CD14-positive monocyte (primary cell): ENCODE results near the gene KCNH1. TPM values are rescaled to one million over a fixed set of nuclear protein-coding genes. Genes with fewer than 3 reads are reported as not detected.

Source experiments
- DNase-seq, 3 donors: peaks; one replicate each; pipeline ENCODE4 v3.0.0-alpha.2; 2011 to 2022
- H2AFZ ChIP-seq: 2 replicates; pipeline ENCODE4 v1.6.0; 2012; ENCODE audit warnings: mild to moderate bottlenecking, low read depth, low read length, inconsistent platforms; ENCODE audit not compliant: insufficient read depth, poor library complexity, severe bottlenecking
- H3K27ac ChIP-seq, 2 donors: 1 replicate in 1 of 2; 2 replicates in 1 of 2; pipeline ENCODE4 v1.5.1; 2012 to 2013; ENCODE audit warnings: low read length in 2 of 2, control low read depth in 1 of 2, inconsistent platforms in 1 of 2, low read depth in 1 of 2, mild to moderate bottlenecking in 1 of 2
- H3K27me3 ChIP-seq, 2 donors: one replicate each; pipeline versions ENCODE4 v1.6.0 to v1.6.1; 2011 to 2013; ENCODE audit warnings: low read length in 2 of 2; ENCODE audit not compliant: control insufficient read depth in 2 of 2, insufficient read depth in 2 of 2
- H3K36me3 ChIP-seq, 2 donors: replicated peaks in 1 of 2; 1 replicate in 1 of 2; 2 replicates in 1 of 2; pipeline versions ENCODE4 v1.5.1 to v1.6.1; 2012 to 2013; ENCODE audit warnings: low read length in 2 of 2, control low read depth in 1 of 2, inconsistent platforms in 1 of 2, mild to moderate bottlenecking in 1 of 2; ENCODE audit not compliant: insufficient read depth in 2 of 2, control insufficient read depth in 1 of 2
- H3K4me1 ChIP-seq, 2 donors: 1 replicate in 1 of 2; 2 replicates in 1 of 2; pipeline versions ENCODE4 v1.5.1 to v1.6.1; 2012 to 2013; ENCODE audit warnings: low read length in 2 of 2, control low read depth in 1 of 2, inconsistent platforms in 1 of 2, mild to moderate bottlenecking in 1 of 2, moderate library complexity in 1 of 2; ENCODE audit not compliant: insufficient read depth in 2 of 2, control insufficient read depth in 1 of 2
- H3K4me2 ChIP-seq: replicated peaks from 2 replicates; pipeline ENCODE3; 2012; ENCODE audit warnings: low read length, moderate library complexity, mild to moderate bottlenecking; ENCODE audit not compliant: poor library complexity, severe bottlenecking; ENCODE audit errors: extremely low read depth
- H3K4me3 ChIP-seq, 3 experiments: fragments of 200-600 bp in 1 of 3; sonication (generic) in 1 of 3; replicated peaks in 1 of 3; 1 replicate in 2 of 3; 2 replicates in 1 of 3; pipeline ENCODE4 v1.5.1; 2011 to 2013; ENCODE audit warnings: low read length in 3 of 3, mild to moderate bottlenecking in 3 of 3, control low read depth in 2 of 3, low read depth in 2 of 3, inconsistent platforms in 1 of 3, moderate library complexity in 1 of 3
- H3K79me2 ChIP-seq: 2 replicates; pipeline ENCODE4 v1.6.0; 2012; ENCODE audit warnings: mild to moderate bottlenecking, control low read depth, inconsistent platforms, low read length, moderate library complexity; ENCODE audit not compliant: insufficient read depth
- H3K9ac ChIP-seq: 2 replicates; pipeline ENCODE4 v1.6.0; 2017; ENCODE audit warnings: low read length, mild to moderate bottlenecking; ENCODE audit not compliant: insufficient read depth, poor library complexity, severe bottlenecking
- H3K9me3 ChIP-seq, 2 donors: replicated peaks in 1 of 2; 1 replicate in 1 of 2; 2 replicates in 1 of 2; pipeline versions ENCODE4 v1.5.1 to v1.6.1; 2012 to 2013; ENCODE audit warnings: low read length in 2 of 2, control low read depth in 1 of 2; ENCODE audit not compliant: control insufficient read depth in 1 of 2, insufficient read depth in 1 of 2
- H4K20me1 ChIP-seq: 2 replicates; pipeline ENCODE4 v1.6.0; 2012; ENCODE audit warnings: mild to moderate bottlenecking, low read length, control low read depth, moderate library complexity; ENCODE audit not compliant: insufficient read depth
- H3K27ac Mint-ChIP-seq, 7 donors: one replicate each; pipeline ENCODE4 v1.8.0; 2020; ENCODE audit warnings: mild to moderate bottlenecking in 7 of 7, mixed read lengths in 7 of 7, moderate library complexity in 6 of 7, inconsistent platforms in 2 of 7
- H3K27me3 Mint-ChIP-seq, 3 donors: one replicate each; pipeline ENCODE4 v1.8.0; 2021 to 2022; ENCODE audit warnings: low read depth in 3 of 3, mild to moderate bottlenecking in 3 of 3, mixed read lengths in 3 of 3, moderate library complexity in 3 of 3, inconsistent platforms in 1 of 3
- H3K36me3 Mint-ChIP-seq, 2 donors: one replicate each; pipeline ENCODE4 v1.8.0; 2020; ENCODE audit warnings: mixed read lengths in 2 of 2, inconsistent platforms in 1 of 2, mild to moderate bottlenecking in 1 of 2
- H3K4me1 Mint-ChIP-seq: one replicate; pipeline ENCODE4 v1.8.0; 2020; ENCODE audit warnings: mild to moderate bottlenecking, mixed read lengths
- H3K4me3 Mint-ChIP-seq, 2 donors: one replicate each; pipeline ENCODE4 v1.8.0; 2020; ENCODE audit warnings: mild to moderate bottlenecking in 2 of 2, mixed read lengths in 2 of 2, moderate library complexity in 1 of 2
- H3K9me3 Mint-ChIP-seq, 7 donors: one replicate each; pipeline ENCODE4 v1.8.0; 2020 to 2022; ENCODE audit warnings: mixed read lengths in 7 of 7, mild to moderate bottlenecking in 6 of 7, moderate library complexity in 6 of 7, inconsistent platforms in 2 of 7
- CTCF ChIP-seq: fragments of 200-600 bp; IDR thresholded peaks from one replicate; pipeline ENCODE4 v1.8.0; 2022; ENCODE audit warnings: antibody characterized with exemption, mild to moderate bottlenecking
- WGBS: methylation state at CpG from one replicate; pipeline ENCODE4 v1.1.5; 2013; ENCODE audit warnings: missing lambda C conversion rate; ENCODE audit not compliant: insufficient coverage; 5-methylcytosine and 5-hydroxymethylcytosine counted together
- intact Hi-C, 2 donors: fragments of 100-400 bp; cut with micrococcal nuclease; formaldehyde crosslinking; loops; one replicate each; pipeline versions ENCODE4 v1.15.0 to v1.15.1; 2023
- polyA plus RNA-seq, 3 donors: library from polyadenylated mRNA; depleted of rRNA in 1 of 3; unstranded in 2 of 3; stranded (reverse) in 1 of 3; fragments of 300-500 nt in 2 of 3; fragments of >200 nt in 1 of 3; fragmentation: Illumina TruSeq in 2 of 3; gene quantifications; 1 replicate in 2 of 3; 2 replicates in 1 of 3; pipeline ENCODE4 v1.2.3, GENCODE V29; 2012 to 2021

KCNH1 gene
- polyA plus RNA-seq, 3 donors, result not detected

- Mint-ChIP-seq H3K27me3 (peaks cover 0 to 1% (median 0%) of the 10 kb centered on the region in 3 donors), H3K4me1 (no peaks in the 10 kb centered on the region), H3K4me3 (no peak overlapping the region), H3K27ac (no peak overlapping the region), H3K36me3 (no peaks in the 10 kb centered on the region), H3K9me3 (peaks cover 0 to 1% (median 0%) of the 10 kb centered on the region in 7 donors)
- no peak overlapping the region for H3K27ac ChIP-seq
- no peaks in the 10 kb centered on the region for H3K79me2 ChIP-seq
- 20% methylated on average over 1 of the region's 5 CpGs for WGBS
- intact Hi-C loops, result no loop called here
- no peak overlapping the region for H3K9ac ChIP-seq
- no peaks in the 10 kb centered on the region for H3K4me1 ChIP-seq
- no peak for TF ChIP-seq CTCF
- H2AFZ ChIP-seq, result no peak overlapping the region
- no peaks in the 10 kb centered on the region for H4K20me1 ChIP-seq
- H3K36me3 ChIP-seq, result no peaks in the 10 kb centered on the region
- no peak overlapping the region for H3K4me2 ChIP-seq
- no peak overlapping the region for H3K4me3 ChIP-seq
- no peak for DNase-seq
- no peaks in the 10 kb centered on the region for H3K27me3 ChIP-seq
- H3K9me3 ChIP-seq, result no peaks in the 10 kb centered on the region
These were observed 362.8 kb downstream of the KCNH1 start for GRCh38 chr1:210771131-210771530.

GRCh38 chr1:210770396-210770984 lies 363.5 kb downstream of the KCNH1 start:
- Histone ChIP-seq H4K20me1 (no peaks in the 10 kb centered on the region), H3K9me3 (no peaks in the 10 kb centered on the region), H3K4me3 (no peak overlapping the region), H3K27ac (no peak overlapping the region), H3K79me2 (no peaks in the 10 kb centered on the region), H3K27me3 (no peaks in the 10 kb centered on the region), H3K36me3 (no peaks in the 10 kb centered on the region), H3K4me1 (no peaks in the 10 kb centered on the region), H2AFZ (no peak overlapping the region), H3K4me2 (no peak overlapping the region), H3K9ac (no peak overlapping the region)
- intact Hi-C loops, result no loop called here
- Mint-ChIP-seq H3K27ac (no peak overlapping the region), H3K4me3 (no peak overlapping the region), H3K4me1 (no peaks in the 10 kb centered on the region), H3K27me3 (peaks cover 0 to 1% (median 0%) of the 10 kb centered on the region in 3 donors), H3K9me3 (peaks cover 0 to 1% (median 0%) of the 10 kb centered on the region in 7 donors), H3K36me3 (no peaks in the 10 kb centered on the region)
- TF ChIP-seq CTCF, result no peak
- 100% methylated on average over 1 of the region's 9 CpGs for WGBS
- no peak for DNase-seq
